SU-DHL-6 (cell line): ENCODE results near the gene KHDRBS1.
A peak's percentile ranks its signal among the peaks of the same experiment; 100 is the strongest.
"Not testable (repeated sequence)": the region's sequence is repeated elsewhere in the genome, so short reads cannot be mapped to it uniquely, and the experiment has no call there.

Experiments used
- H2AFZ ChIP-seq: fragments of 200-600 bp; sonication (generic); 2 replicates; pipeline ENCODE4 v1.6.1; 2014; ENCODE audit warnings: low read depth, mild to moderate bottlenecking, moderate library complexity, mixed read lengths, antibody characterized with exemption, low read length; ENCODE audit not compliant: severe bottlenecking
- H3F3A ChIP-seq: fragments of 200-600 bp; shearing (Covaris generic); 2 replicates; pipeline ENCODE4 v1.6.0; 2016; ENCODE audit warnings: antibody characterized with exemption, mild to moderate bottlenecking; ENCODE audit not compliant: insufficient read depth
- H3K27ac ChIP-seq: fragments of 200-600 bp; sonication (generic); 2 replicates; pipeline ENCODE4 v1.5.1; 2016; ENCODE audit warnings: low read depth, mild to moderate bottlenecking, low read length, moderate library complexity, mixed read lengths
- H3K27me3 ChIP-seq: fragments of 200-600 bp; sonication (generic), shearing (Covaris generic); 2 replicates; pipeline ENCODE4 v1.6.0; 2014; ENCODE audit warnings: mild to moderate bottlenecking, low read length
- H3K36me3 ChIP-seq: fragments of 200-600 bp; sonication (generic); 2 replicates; pipeline ENCODE4 v1.6.1; 2014; ENCODE audit warnings: mild to moderate bottlenecking, low read length, mixed read lengths
- H3K4me2 ChIP-seq: fragments of 300-600, 200-600 bp; shearing (Covaris generic), sonication (generic); 2 replicates; pipeline ENCODE4 v1.6.0; 2014; ENCODE audit warnings: low read length, low read depth, mild to moderate bottlenecking; ENCODE audit not compliant: poor library complexity, severe bottlenecking
- H3K4me3 ChIP-seq: fragments of 200-600 bp; sonication (generic); 2 replicates; pipeline ENCODE4 v1.5.1; 2014; ENCODE audit warnings: antibody characterized with exemption, low read length, mild to moderate bottlenecking, mixed read lengths; ENCODE audit not compliant: insufficient read depth, poor library complexity, severe bottlenecking
- H3K79me2 ChIP-seq: fragments of 200-600 bp; sonication (generic); 2 replicates; pipeline ENCODE4 v1.6.1; 2014; ENCODE audit warnings: mild to moderate bottlenecking, low read length, moderate library complexity; ENCODE audit not compliant: insufficient read depth
- H3K9ac ChIP-seq: fragments of 200-600 bp; sonication (generic); 2 replicates; pipeline ENCODE4 v1.7.0; 2014; ENCODE audit warnings: mild to moderate bottlenecking, low read length
- H3K9me2 ChIP-seq: fragments of 200-600 bp; sonication (generic); replicated peaks from 2 replicates; pipeline ENCODE4 v1.6.1; 2014; ENCODE audit warnings: low read length; ENCODE audit not compliant: insufficient read depth
- H3K9me3 ChIP-seq: fragments of 200-600 bp; sonication (generic); 2 replicates; pipeline ENCODE4 v1.6.1; 2014; ENCODE audit warnings: low read length, mixed read lengths; ENCODE audit not compliant: insufficient read depth
- H4K20me1 ChIP-seq: fragments of 200-600 bp; sonication (generic); 2 replicates; pipeline ENCODE4 v1.6.1; 2014; ENCODE audit warnings: low read depth, mild to moderate bottlenecking, antibody characterized with exemption, low read length, moderate library complexity, mixed read lengths
- CTCF ChIP-seq: fragments of 200-600 bp; sonication (generic); IDR thresholded peaks from one replicate; pipeline ENCODE4 v1.5.1; 2017; ENCODE audit warnings: antibody characterized with exemption, mild to moderate bottlenecking, low read length, moderate library complexity; ENCODE audit not compliant: insufficient read depth, poor library complexity, severe bottlenecking
- EZH2phosphoT487 ChIP-seq: fragments of 200-600 bp; sonication (generic), shearing (Covaris generic); conservative IDR thresholded peaks from 2 replicates; pipeline ENCODE4 v1.6.1; 2018; ENCODE audit warnings: mild to moderate bottlenecking, antibody characterized with exemption, low read length, moderate library complexity, mixed read lengths

Gene KHDRBS1

GRCh38 chr1:32020339-32020738 is 6.7 kb downstream of the KHDRBS1 start:
- peak overlapping the region; percentile 7; the same call in 1 of the 2 replicates for H3K9ac ChIP-seq
- H3K9me3 ChIP-seq, result no peaks in the 10 kb centered on the region
- H2AFZ ChIP-seq, result no peak overlapping the region
- H3K4me2 ChIP-seq, result peak overlapping the region; percentile 55
- H3K9me2 ChIP-seq, result no peaks in the 10 kb centered on the region
- peaks cover 22% of the 10 kb centered on the region; the same call in 1 of the 2 replicates for H3K36me3 ChIP-seq
- H3K79me2 ChIP-seq, result peaks cover 100% of the 10 kb centered on the region
- peak overlapping the region; percentile 35 for H3K4me3 ChIP-seq
- H4K20me1 ChIP-seq, result peaks cover 35% of the 10 kb centered on the region
- peaks cover 22% of the 10 kb centered on the region for H3F3A ChIP-seq
- H3K27me3 ChIP-seq, result no peaks in the 10 kb centered on the region
- peak overlapping the region; percentile 47 for H3K27ac ChIP-seq
- TF ChIP-seq EZH2phosphoT487 (no peak), CTCF (no peak)

DNA sequence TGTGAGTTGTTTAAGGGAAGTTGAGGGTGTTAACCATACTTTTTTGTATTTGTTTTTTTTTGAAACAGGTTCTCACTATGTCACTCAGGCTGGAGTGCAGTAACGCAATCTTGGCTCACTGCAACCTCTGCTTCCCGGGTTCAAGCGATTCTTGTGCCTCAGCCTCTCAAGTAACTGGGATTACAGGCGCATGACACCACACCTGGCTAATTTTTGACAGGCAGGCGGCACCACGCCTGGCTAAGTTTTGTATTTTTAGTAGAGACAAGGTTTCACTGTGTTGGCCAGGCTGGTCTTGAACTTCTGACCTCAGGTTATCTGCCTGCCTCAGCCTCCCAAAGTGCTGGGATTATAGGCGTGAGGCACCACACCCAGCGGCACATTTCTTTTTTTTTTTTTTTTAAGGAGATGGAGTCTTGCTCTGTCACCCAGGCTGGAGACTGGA is 7.9 kb downstream of the KHDRBS1 start:
- Histone ChIP-seq H3K36me3 (peaks cover 12% of the 10 kb centered on the region; the same call in 1 of the 2 replicates), H3F3A (peaks cover 22% of the 10 kb centered on the region; the same call in 1 of the 2 replicates), H3K27ac (peak overlapping the region; percentile 47), H3K4me2 (peak overlapping the region; percentile 55), H4K20me1 (peaks cover 27% of the 10 kb centered on the region), H3K79me2 (peaks cover 100% of the 10 kb centered on the region)
- not testable (repeated sequence) for H3K9me3 ChIP-seq, H3K27me3 ChIP-seq, H3K9ac ChIP-seq, H2AFZ ChIP-seq, H3K9me2 ChIP-seq, H3K4me3 ChIP-seq

GRCh38 chr1:32023351-32023750 is 9.7 kb downstream of the KHDRBS1 start:
- Histone ChIP-seq H3K4me2 (no peak overlapping the region), H3K4me3 (no peak overlapping the region), H3F3A (peaks cover 22% of the 10 kb centered on the region; the same call in 1 of the 2 replicates), H3K36me3 (peaks cover 12% of the 10 kb centered on the region; the same call in 1 of the 2 replicates), H3K79me2 (peaks cover 100% of the 10 kb centered on the region), H3K9me2 (no peaks in the 10 kb centered on the region), H3K27ac (0 out of 2 replicates have a peak overlapping the region, but pooled peaks have one; percentile 37), H4K20me1 (peaks cover 28% of the 10 kb centered on the region), H3K9ac (no peak overlapping the region), H3K27me3 (no peaks in the 10 kb centered on the region), H2AFZ (no peak overlapping the region), H3K9me3 (no peaks in the 10 kb centered on the region)
- TF ChIP-seq EZH2phosphoT487 (no peak), CTCF (no peak)

DNA sequence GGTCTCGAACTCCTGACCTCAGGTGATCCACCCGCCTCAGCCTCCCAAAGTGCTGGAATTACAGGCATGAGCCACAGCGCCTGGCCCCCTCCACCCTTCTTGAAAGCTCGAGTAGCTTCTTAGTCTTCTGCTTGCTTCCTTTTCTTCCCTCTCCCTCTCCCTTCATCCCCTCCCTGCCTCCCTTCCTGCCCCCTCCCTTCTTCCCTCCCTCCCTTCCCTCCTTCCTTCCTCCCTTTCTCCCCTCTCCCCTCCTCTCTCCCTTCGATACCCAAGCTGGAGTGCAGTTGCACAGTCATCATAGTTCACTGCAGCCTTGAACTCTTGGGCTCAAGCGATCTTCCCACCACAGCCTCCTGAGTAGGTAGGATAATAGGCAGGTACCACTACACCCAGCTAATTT is 11.8 kb downstream of the KHDRBS1 start:
- Histone ChIP-seq H3K27me3 (no peaks in the 10 kb centered on the region), H3K4me2 (no peak overlapping the region), H3K9me3 (no peaks in the 10 kb centered on the region), H3K27ac (no peak overlapping the region), H3K36me3 (peaks cover 21% of the 10 kb centered on the region; the same call in 1 of the 2 replicates), H3K4me3 (no peak overlapping the region), H3K9ac (no peak overlapping the region), H4K20me1 (peaks cover 37% of the 10 kb centered on the region), H2AFZ (no peak overlapping the region), H3K9me2 (no peaks in the 10 kb centered on the region), H3K79me2 (peaks cover 98% of the 10 kb centered on the region), H3F3A (peaks cover 22% of the 10 kb centered on the region; the same call in 1 of the 2 replicates)
- no peak for TF ChIP-seq EZH2phosphoT487
- no peak for TF ChIP-seq CTCF
